ENCODE data around the gene POU6F2. TPM values are rescaled to one million over a fixed set of nuclear protein-coding genes. Genes with fewer than 3 reads are reported as not detected.

The POU6F2 gene
- total and polyA plus RNA-seq, 2 experiments from 2014 or later, result 7.2 to 7.3 TPM

GRCh38 chr7:39410582-39410981, 432.9 kb downstream of the POU6F2 start (continued):
- TF ChIP-seq ZNF462 (CRISPR knock-in tag; IDR thresholded peaks at IDR 0.05) (no peak), ETS1 (IDR thresholded peaks at IDR 0.05) (no peak)

- H3K4me3 ChIP-seq, result peak overlapping the region; percentile 94
- no peaks in the 10 kb centered on the region for H4K20me1 ChIP-seq (replicated peaks; ENCODE audit: insufficient read depth)
- H3K27me3 ChIP-seq (ENCODE audit: insufficient read depth), result no peaks in the 10 kb centered on the region
- H3K36me3 ChIP-seq (ENCODE audit: insufficient read depth), result no peaks in the 10 kb centered on the region
- H3K4me3 Mint-ChIP-seq, result peak overlapping the region; percentile 90
- H3K9me3 Mint-ChIP-seq, result no peaks in the 10 kb centered on the region
- H3K9me2 ChIP-seq (ENCODE audit: insufficient read depth), result no peaks in the 10 kb centered on the region
- peak overlapping the region; percentile 99 for H2AFZ ChIP-seq
- no peak overlapping the region for H3K27ac ChIP-seq (ENCODE audit: low read depth)
- H3K4me1 Mint-ChIP-seq, result peaks cover 3% of the 10 kb centered on the region; the same call in 2 of the 3 replicates
- no peaks in the 10 kb centered on the region for H3K36me3 Mint-ChIP-seq (ENCODE audit: low read depth)
- peak overlapping the region; percentile 50; the same call in 1 of the 2 replicates for H3K27ac Mint-ChIP-seq
- no peaks in the 10 kb centered on the region for H3F3A ChIP-seq (replicated peaks; ENCODE audit: low read depth)
- DNase-seq (ENCODE audit: low spot score) (no peak), ATAC-seq (peak; percentile 14; the same call in 2 of the 3 replicates)
- H3K4me1 ChIP-seq (ENCODE audit: insufficient read depth), result no peaks in the 10 kb centered on the region
- H3K4me2 ChIP-seq, result peak overlapping the region; percentile 97
- H3K79me2 ChIP-seq (replicated peaks; ENCODE audit: insufficient read depth), result no peaks in the 10 kb centered on the region
- H3K27me3 Mint-ChIP-seq (ENCODE audit: insufficient read depth, low read depth, poor library complexity), result peaks cover 6% of the 10 kb centered on the region
- TF ChIP-seq ZNF114 (CRISPR knock-in tag; IDR thresholded peaks at IDR 0.05) (no peak), EZH2 (IDR thresholded peaks at IDR 0.05; ENCODE audit: low read depth, unreplicated experiment) (no peak), CREB1 (CRISPR knock-in tag; IDR thresholded peaks at IDR 0.05; ENCODE audit: low read depth) (no peak), ETS1 (IDR thresholded peaks at IDR 0.05) (no peak), JUNB (IDR thresholded peaks at IDR 0.05; ENCODE audit: unreplicated experiment) (no peak), POLR2AphosphoS5 (IDR thresholded peaks at IDR 0.05; ENCODE audit: low read depth) (no peak), CTCF (conservative IDR thresholded peaks at IDR 0.05; ENCODE audit: low read depth in 2 of 2) (no peak)
Measured at GRCh38 chr7:39413636-39414223, 436.0 kb downstream of the POU6F2 start.

Measured in GM23338 (cell line).